Subcutaneous abdominal adipose tissue (tissue), 5 donors: ENCODE data around the gene S100A11.

ENCODE experiments used
- H3K27ac ChIP-seq: one replicate; pipeline ENCODE4 v1.7.0; 2013; ENCODE audit warnings: low read depth, mild to moderate bottlenecking, inconsistent platforms, low read length, moderate library complexity
- H3K27me3 ChIP-seq, 5 donors: one replicate each; pipeline ENCODE4 v1.7.0; 2013; ENCODE audit warnings: low read length in 5 of 5, inconsistent platforms in 1 of 5; ENCODE audit not compliant: control insufficient read depth in 5 of 5, insufficient read depth in 4 of 5
- H3K36me3 ChIP-seq, 5 donors: one replicate each; pipeline ENCODE4 v1.7.0; 2013; ENCODE audit warnings: low read length in 5 of 5; ENCODE audit not compliant: control insufficient read depth in 5 of 5, insufficient read depth in 5 of 5
- H3K4me1 ChIP-seq, 5 donors: one replicate each; pipeline ENCODE4 v1.7.0; 2013; ENCODE audit warnings: low read length in 5 of 5, mild to moderate bottlenecking in 3 of 5, moderate library complexity in 1 of 5; ENCODE audit not compliant: control insufficient read depth in 5 of 5, insufficient read depth in 5 of 5
- H3K4me3 ChIP-seq, 5 donors: one replicate each; pipeline ENCODE4 v1.7.0; 2013; ENCODE audit warnings: low read length in 5 of 5, low read depth in 1 of 5
- H3K9ac ChIP-seq, 5 donors: one replicate each; pipeline ENCODE4 v1.7.0; 2013; ENCODE audit warnings: low read length in 5 of 5, mild to moderate bottlenecking in 4 of 5, moderate library complexity in 3 of 5
- H3K9me3 ChIP-seq, 5 donors: one replicate each; pipeline ENCODE4 v1.7.0; 2013; ENCODE audit warnings: low read length in 5 of 5; ENCODE audit not compliant: control insufficient read depth in 5 of 5
- donor health status: healthy.
- donor health status: healthy.
- donor health status: healthy.
- donor health status: healthy.
- donor health status: healthy.

S100A11 gene

DNA sequence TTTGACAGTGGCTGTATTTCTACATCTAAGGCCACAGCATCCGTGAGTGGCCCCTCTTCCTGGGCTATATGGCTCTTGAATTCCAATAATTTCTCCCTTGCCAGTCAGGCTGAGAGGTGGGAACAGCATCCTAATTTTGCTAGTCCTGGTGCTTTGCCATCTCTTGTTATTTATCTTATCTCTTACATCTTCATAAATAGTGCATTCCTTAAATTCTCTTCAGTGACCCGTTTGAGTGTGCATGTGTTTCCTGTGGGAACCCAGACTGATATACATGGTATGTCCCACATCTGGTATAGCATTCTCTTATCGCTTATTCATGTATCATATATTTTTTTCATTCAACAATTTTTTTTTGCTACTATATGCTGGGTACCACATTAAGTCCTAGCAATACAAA is 9.9 kb downstream of the S100A11 start:
- Histone ChIP-seq H3K4me1 (peaks cover 0 to 13% (median 12%) of the 10 kb centered on the region in 5 donors), H3K9me3 (no peaks in the 10 kb centered on the region), H3K36me3 (peaks cover 6 to 11% (median 7%) of the 10 kb centered on the region in 5 donors), H3K4me3 (no peak overlapping the region), H3K27ac (no peak overlapping the region), H3K27me3 (no peaks in the 10 kb centered on the region), H3K9ac (no peak overlapping the region)

DNA sequence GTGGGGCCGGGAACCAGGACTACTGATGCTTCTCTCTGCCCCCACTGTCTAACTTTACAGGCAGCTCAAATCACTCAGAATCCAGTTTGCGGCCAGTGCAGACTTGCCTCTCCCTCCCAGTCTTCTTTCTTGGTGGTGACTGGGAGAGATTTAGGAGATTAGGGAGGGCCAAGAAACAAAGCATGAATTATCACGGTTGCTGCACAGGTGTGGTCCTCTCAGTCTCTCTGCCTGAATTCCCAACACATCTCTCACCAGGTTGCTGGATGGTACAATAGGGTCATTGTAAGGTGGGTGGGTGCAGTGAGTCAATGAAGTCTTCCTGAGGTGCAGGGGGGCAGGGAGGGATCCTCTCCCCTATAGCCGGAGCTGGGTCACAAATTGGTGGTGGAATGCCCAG is 12.6 kb downstream of the S100A11 start:
- Histone ChIP-seq H3K4me1 (peaks cover 0 to 5% (median 2%) of the 10 kb centered on the region in 5 donors), H3K27ac (no peak overlapping the region), H3K4me3 (no peak overlapping the region), H3K36me3 (no peaks in the 10 kb centered on the region), H3K9me3 (no peaks in the 10 kb centered on the region), H3K9ac (no peak overlapping the region), H3K27me3 (no peaks in the 10 kb centered on the region)

DNA sequence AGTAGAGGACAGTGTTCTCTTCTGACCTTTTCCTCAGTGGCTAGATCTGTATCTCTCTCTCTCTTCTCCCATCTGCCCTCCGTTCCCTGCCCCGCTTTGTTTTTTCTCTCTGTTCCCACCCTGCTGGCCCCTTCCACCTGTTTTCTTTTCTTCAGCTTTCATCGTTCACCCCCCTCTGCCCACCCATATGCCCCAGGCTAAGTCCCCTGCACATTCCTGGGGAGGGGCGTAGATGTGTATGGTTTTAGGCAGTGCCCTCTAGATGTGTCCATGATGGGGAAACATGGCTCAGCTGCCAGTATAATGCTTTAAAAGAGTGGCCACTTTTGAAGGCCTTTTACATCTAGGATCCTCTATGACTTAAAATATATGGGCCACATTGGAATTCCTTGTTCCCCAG is 13.6 kb downstream of the S100A11 start:
- Histone ChIP-seq H3K9me3 (no peaks in the 10 kb centered on the region), H3K27me3 (no peaks in the 10 kb centered on the region), H3K4me1 (no peaks in the 10 kb centered on the region), H3K36me3 (no peaks in the 10 kb centered on the region), H3K9ac (no peak overlapping the region), H3K4me3 (no peak overlapping the region), H3K27ac (no peak overlapping the region)

DNA sequence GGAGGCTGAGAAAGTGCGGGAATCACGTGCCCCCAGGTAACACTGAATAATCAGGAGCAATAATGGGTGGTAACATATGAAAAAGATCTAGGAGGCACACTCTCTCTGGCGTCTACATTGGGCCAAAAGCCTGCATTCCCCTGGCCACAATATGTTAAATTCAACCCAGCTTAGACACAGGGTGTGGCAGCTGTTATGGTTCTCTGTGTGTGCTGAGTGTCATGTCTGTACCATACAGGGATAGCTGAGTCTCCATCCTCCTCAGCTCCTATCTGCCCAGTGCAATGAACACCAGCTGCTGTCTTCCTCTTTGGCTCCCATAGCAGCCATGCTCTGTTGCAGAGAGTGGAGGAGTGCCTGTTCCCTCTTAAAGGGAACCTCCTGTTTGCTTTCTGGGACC is 14.3 kb downstream of the S100A11 start:
- H3K27me3 ChIP-seq = no peaks in the 10 kb centered on the region
- H3K4me1 ChIP-seq = no peaks in the 10 kb centered on the region
- H3K4me3 ChIP-seq = no peak overlapping the region
- H3K9me3 ChIP-seq = no peaks in the 10 kb centered on the region
- no peak overlapping the region for H3K27ac ChIP-seq
- H3K36me3 ChIP-seq = no peaks in the 10 kb centered on the region
- no peak overlapping the region for H3K9ac ChIP-seq

DNA sequence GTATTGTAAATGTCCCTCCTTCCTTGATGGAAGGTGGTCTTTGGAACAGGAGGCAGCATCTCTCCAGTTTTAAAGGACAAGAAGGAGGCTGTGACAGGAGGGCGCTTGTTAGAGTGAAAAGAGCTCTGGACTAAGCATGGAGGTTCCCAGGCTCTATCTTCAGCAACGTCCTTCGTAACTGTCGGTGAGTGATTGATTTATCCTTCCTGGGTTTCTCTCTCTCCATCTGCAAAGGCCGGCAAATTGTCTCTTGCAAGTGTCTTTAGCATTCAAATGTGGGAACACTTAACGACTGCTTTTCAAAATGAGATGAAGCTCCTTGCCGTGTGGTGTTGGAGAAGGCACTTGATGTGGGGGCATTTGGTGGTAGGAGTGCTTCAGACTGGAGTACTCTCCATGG is 15.2 kb downstream of the S100A11 start:
- no peaks in the 10 kb centered on the region for H3K36me3 ChIP-seq

DNA sequence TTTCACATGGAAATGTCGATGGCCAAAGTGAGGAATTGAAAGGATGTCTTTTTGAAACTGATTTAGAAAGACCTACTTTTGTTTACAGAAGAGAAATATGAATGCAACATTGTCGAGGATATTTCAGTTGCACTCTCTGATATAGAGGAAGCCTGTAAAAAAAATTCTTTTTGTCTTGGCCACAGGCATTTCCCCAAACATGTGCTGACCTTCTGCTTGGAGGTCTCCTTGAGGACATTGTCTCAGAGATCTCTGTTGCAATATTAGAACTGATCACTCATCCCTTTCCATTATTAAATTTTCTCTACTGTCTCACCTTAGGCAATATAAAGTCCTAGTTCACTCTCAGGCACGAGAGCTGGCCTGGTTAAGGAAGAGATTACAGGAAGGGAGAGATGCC is 16.0 kb downstream of the S100A11 start:
- Histone ChIP-seq H3K9me3 (no peaks in the 10 kb centered on the region), H3K27ac (no peak overlapping the region), H3K9ac (no peak overlapping the region), H3K4me1 (no peaks in the 10 kb centered on the region), H3K27me3 (no peaks in the 10 kb centered on the region), H3K4me3 (no peak overlapping the region), H3K36me3 (no peaks in the 10 kb centered on the region)

More for the DNA sequence above, 15.2 kb downstream of the S100A11 start:
- H3K4me1 ChIP-seq = no peaks in the 10 kb centered on the region
- no peak overlapping the region for H3K9ac ChIP-seq
- no peak overlapping the region for H3K27ac ChIP-seq
- H3K4me3 ChIP-seq = no peak overlapping the region
- no peaks in the 10 kb centered on the region for H3K9me3 ChIP-seq
- no peaks in the 10 kb centered on the region for H3K27me3 ChIP-seq

DNA sequence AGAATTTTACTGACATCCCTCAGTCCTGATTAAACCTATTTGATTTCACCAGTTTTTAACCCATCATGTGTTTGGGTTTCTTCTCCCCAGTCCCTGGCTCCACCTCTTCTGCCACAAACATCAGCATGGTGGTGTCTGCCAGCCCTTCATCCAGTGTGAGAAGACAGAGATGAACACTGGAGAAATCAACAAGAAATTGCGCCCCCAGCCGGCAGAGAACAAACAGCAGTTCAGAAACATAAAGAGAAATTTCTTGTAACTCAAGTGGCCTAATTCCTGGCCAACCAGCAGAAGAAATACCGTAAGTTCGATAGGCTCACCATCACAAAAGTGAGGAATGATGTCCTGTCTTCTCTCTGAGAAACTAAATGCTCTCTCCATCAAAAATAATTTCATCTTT is 18.3 kb downstream of the S100A11 start:
- H3K27me3 ChIP-seq = no peaks in the 10 kb centered on the region
- no peaks in the 10 kb centered on the region for H3K36me3 ChIP-seq
- no peak overlapping the region for H3K27ac ChIP-seq
- H3K9ac ChIP-seq = no peak overlapping the region
- H3K9me3 ChIP-seq = no peaks in the 10 kb centered on the region
- no peak overlapping the region for H3K4me3 ChIP-seq
- H3K4me1 ChIP-seq = no peaks in the 10 kb centered on the region

DNA sequence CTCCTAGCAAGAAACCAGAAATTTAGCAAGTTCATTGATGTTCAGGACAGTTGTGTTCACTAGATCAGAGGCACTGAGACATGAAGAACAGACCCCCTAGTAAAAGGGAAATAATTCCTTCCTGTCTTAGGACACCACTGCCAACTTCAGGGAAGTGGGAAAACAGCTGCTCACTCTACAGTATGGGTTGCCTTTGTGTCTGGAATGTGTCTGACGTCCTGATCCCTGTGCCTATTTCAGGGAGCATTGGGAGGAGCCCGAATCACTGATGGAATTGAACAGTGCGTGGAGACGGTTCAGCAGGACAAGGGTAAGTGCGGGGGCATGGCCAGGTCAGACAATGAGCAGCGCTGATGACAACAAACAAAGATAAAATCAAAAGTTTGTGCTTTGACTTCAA is 21.0 kb downstream of the S100A11 start:
- H3K9me3 ChIP-seq = no peaks in the 10 kb centered on the region
- no peaks in the 10 kb centered on the region for H3K36me3 ChIP-seq
- no peak overlapping the region for H3K27ac ChIP-seq
- no peak overlapping the region for H3K4me3 ChIP-seq
- H3K9ac ChIP-seq = no peak overlapping the region
- no peaks in the 10 kb centered on the region for H3K27me3 ChIP-seq
- H3K4me1 ChIP-seq = no peaks in the 10 kb centered on the region

DNA sequence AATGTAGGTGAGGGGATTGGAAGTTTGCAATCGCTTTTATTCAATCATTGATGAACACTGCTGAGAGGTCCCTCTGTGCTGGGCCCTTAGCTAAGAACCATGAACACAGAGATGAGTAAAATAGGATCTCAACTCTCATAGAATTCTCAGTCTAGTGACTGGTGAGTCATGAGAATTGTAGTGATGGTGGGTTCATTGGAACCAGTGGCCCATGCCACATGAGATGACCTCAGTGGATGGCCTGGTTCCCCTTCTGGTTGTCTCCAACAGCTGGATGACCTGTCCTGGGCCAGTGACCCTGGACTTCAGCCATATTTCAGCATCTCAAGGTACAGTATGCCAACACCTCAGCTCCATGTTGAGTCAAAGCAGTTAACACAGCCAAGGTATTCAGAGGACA is 21.9 kb downstream of the S100A11 start:
- Histone ChIP-seq H3K4me3 (no peak overlapping the region), H3K4me1 (peaks cover 0 to 2% (median 0%) of the 10 kb centered on the region in 5 donors), H3K27me3 (no peaks in the 10 kb centered on the region), H3K9me3 (no peaks in the 10 kb centered on the region), H3K9ac (no peak overlapping the region), H3K36me3 (no peaks in the 10 kb centered on the region), H3K27ac (no peak overlapping the region)

DNA sequence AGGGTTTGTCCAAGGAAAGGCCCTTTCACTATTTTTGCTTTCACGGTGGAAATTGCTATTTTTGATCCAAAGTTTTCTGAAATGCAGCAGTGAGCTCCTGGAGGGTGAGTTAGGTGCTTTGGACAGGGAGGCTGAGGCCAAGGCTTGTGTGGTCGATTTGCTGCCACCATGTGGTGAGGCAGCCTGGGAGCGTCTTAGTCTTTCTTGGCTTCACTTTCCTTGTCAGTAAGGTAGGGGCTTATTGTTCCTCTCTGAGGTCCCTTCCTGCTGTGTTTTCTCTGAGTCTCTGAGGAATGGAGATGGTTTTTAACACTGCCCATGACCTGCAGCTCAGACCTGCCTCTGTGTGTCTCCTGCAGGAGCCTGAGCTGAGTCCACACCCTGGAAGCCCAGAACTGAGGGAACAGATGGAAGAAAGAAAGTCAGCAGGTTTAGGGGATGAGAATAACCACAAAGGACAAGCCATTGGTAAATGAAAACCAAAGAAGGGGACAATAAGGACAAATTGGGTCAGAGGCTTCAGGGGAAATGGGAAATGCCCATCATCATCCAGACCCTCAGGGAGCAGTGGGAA is 23.1 kb downstream of the S100A11 start:
- no peaks in the 10 kb centered on the region for H3K9me3 ChIP-seq
- no peak overlapping the region for H3K9ac ChIP-seq
- H3K4me1 ChIP-seq = peaks cover 0 to 9% (median 0%) of the 10 kb centered on the region in 5 donors
- H3K4me3 ChIP-seq = no peak overlapping the region
- H3K27me3 ChIP-seq = no peaks in the 10 kb centered on the region
- no peak overlapping the region for H3K27ac ChIP-seq
- no peaks in the 10 kb centered on the region for H3K36me3 ChIP-seq

DNA sequence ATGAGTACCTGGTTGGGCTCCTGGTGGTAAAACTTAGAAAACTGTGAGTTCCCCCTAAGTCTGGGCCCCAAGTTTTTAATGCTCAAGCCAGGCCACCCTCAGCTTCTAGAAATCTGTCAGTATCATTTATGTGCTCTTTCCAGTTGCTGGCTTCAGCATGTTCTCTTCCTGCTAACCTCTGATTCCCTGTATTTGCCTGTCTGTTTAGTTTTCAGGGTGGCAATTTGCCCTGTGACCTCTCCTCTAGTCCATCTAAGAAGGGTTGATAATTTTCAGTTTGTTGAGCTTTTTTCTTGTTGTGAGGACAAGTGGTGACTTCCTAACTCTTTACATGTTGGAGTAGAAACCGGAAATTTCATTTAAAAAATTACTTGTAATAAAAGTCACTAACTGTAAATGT is 27.1 kb downstream of the S100A11 start:
- H3K36me3 ChIP-seq = no peaks in the 10 kb centered on the region
- no peak overlapping the region for H3K4me3 ChIP-seq
- peaks cover 0 to 9% (median 0%) of the 10 kb centered on the region in 5 donors for H3K4me1 ChIP-seq
- no peaks in the 10 kb centered on the region for H3K27me3 ChIP-seq
- H3K9ac ChIP-seq = no peak overlapping the region
- H3K9me3 ChIP-seq = no peaks in the 10 kb centered on the region
- no peak overlapping the region for H3K27ac ChIP-seq
